Gastrocnemius medialis (tissue), 4 donors: ENCODE results near the gene OR13C9.
"Not testable (repeated sequence)": the region's sequence is repeated elsewhere in the genome, so short reads cannot be mapped to it uniquely, and the experiment has no call there.

Experiments
- POLR2A ChIP-seq, 2 donors: fragments of 450-650 bp; IDR thresholded peaks; one replicate each; pipeline ENCODE4 v1.6.1; 2017; ENCODE audit warnings: antibody characterized with exemption in 2 of 2, mild to moderate bottlenecking in 2 of 2, moderate library complexity in 2 of 2
- TF ChIP-seq, protein P1 (sequence below), 5 experiments: fragments of 450-650 bp in 3 of 5; fragments of 200-600 bp in 2 of 5; sonication (generic) in 2 of 5; IDR thresholded peaks in 4 of 5; conservative IDR thresholded peaks in 1 of 5; 1 replicate in 4 of 5; 2 replicates in 1 of 5; pipeline ENCODE4 v1.5.1; 2016 to 2019; ENCODE audit warnings: antibody characterized with exemption in 5 of 5, mild to moderate bottlenecking in 3 of 5, moderate library complexity in 3 of 5

DNA sequence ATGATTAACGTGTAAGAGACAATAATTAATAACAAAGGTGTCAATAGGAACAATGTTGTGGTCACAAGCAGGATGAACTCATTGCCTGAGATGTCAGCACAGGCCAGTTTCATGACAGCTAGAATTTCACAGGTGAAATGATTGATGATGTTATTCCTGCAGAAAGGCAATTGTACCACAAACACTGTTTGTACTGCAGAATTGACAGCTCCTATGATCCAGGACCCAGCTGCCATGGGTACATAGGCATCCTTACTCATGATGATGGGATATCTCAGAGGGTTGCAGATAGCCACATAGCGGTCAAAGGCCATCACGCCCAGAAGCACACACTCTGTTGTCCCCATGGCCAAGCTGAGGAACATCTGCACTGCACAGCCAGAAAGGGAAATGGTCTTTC is 19.3 kb downstream of the OR13C9 start:
- TF ChIP-seq, protein P1, sequence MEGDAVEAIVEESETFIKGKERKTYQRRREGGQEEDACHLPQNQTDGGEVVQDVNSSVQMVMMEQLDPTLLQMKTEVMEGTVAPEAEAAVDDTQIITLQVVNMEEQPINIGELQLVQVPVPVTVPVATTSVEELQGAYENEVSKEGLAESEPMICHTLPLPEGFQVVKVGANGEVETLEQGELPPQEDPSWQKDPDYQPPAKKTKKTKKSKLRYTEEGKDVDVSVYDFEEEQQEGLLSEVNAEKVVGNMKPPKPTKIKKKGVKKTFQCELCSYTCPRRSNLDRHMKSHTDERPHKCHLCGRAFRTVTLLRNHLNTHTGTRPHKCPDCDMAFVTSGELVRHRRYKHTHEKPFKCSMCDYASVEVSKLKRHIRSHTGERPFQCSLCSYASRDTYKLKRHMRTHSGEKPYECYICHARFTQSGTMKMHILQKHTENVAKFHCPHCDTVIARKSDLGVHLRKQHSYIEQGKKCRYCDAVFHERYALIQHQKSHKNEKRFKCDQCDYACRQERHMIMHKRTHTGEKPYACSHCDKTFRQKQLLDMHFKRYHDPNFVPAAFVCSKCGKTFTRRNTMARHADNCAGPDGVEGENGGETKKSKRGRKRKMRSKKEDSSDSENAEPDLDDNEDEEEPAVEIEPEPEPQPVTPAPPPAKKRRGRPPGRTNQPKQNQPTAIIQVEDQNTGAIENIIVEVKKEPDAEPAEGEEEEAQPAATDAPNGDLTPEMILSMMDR (IDR thresholded peaks at IDR 0.05 in 4 of 5, conservative IDR thresholded peaks at IDR 0.05 in 1 of 5) = not testable (repeated sequence)
- TF ChIP-seq POLR2A (IDR thresholded peaks at IDR 0.05) = not testable (repeated sequence)
